Measurements from ENCODE around the gene EHMT1. TPM values are rescaled to one million over a fixed set of nuclear protein-coding genes. Genes with fewer than 3 reads are reported as not detected.
A peak's percentile ranks its signal among the peaks of the same experiment; 100 is the strongest.

EHMT1 gene
- total RNA-seq, 2 experiments from 2014 or later, result 80.6 to 87.8 TPM

DNA sequence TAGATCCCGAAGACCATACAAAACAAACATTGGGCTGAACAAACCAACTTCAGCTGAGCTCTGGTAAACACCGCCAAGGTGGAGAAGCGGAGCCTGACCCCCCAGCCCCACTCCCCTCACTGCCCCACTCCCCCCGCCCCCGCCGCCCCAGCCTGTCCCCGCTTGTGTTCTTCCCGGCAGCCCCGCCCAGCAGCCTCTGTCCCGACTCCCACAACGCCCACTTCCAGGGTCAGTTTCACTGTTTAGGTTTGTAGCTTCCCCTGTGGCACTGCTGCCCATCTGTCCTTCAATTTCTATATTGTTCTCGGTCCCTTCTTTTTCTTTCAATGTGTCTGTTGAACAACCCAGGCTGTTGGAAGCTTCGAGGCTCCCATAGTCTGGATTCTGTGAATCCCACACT is 146.7 kb downstream of the EHMT1 start:
- Mint-ChIP-seq H3K36me3 (ENCODE audit: low read depth) (peaks cover 89% of the 10 kb centered on the region), H3K4me3 (no peak overlapping the region), H3K4me1 (ENCODE audit: low read depth) (peaks cover 10% of the 10 kb centered on the region), H3K27me3 (no peaks in the 10 kb centered on the region), H3K27ac (no peak overlapping the region), H3K9me3 (no peaks in the 10 kb centered on the region)
- TF ChIP-seq, protein P1, sequence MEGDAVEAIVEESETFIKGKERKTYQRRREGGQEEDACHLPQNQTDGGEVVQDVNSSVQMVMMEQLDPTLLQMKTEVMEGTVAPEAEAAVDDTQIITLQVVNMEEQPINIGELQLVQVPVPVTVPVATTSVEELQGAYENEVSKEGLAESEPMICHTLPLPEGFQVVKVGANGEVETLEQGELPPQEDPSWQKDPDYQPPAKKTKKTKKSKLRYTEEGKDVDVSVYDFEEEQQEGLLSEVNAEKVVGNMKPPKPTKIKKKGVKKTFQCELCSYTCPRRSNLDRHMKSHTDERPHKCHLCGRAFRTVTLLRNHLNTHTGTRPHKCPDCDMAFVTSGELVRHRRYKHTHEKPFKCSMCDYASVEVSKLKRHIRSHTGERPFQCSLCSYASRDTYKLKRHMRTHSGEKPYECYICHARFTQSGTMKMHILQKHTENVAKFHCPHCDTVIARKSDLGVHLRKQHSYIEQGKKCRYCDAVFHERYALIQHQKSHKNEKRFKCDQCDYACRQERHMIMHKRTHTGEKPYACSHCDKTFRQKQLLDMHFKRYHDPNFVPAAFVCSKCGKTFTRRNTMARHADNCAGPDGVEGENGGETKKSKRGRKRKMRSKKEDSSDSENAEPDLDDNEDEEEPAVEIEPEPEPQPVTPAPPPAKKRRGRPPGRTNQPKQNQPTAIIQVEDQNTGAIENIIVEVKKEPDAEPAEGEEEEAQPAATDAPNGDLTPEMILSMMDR (IDR thresholded peaks at IDR 0.05), result no peak
- Histone ChIP-seq H3K4me1 (ENCODE audit: insufficient read depth, low read length) (peaks cover 11% of the 10 kb centered on the region), H3K36me3 (ENCODE audit: insufficient read depth, low read length) (peaks cover 62% of the 10 kb centered on the region), H3K27ac (ENCODE audit: low read depth in 1 of 2, low read length in 2 of 2) (no peak overlapping the region), H3K9me3 (ENCODE audit: control insufficient read depth in 1 of 2, insufficient read depth in 1 of 2, low read length in 2 of 2) (peaks cover 4 to 6% of the 10 kb centered on the region in 2 experiments), H3K4me3 (ENCODE audit: low read length) (no peak overlapping the region), H3K27me3 (ENCODE audit: control insufficient read depth in 1 of 2, insufficient read depth in 2 of 2, low read length in 2 of 2) (no peaks in the 10 kb centered on the region)
- intact Hi-C loops (cut with DNase I, micrococcal nuclease), result no loop called here
- DNase-seq, result no peak
- no peak for ATAC-seq (ENCODE audit: poor library complexity)
- POLR2A ChIA-PET, result no interaction called here
- CTCF ChIA-PET, result no interaction called here

DNA sequence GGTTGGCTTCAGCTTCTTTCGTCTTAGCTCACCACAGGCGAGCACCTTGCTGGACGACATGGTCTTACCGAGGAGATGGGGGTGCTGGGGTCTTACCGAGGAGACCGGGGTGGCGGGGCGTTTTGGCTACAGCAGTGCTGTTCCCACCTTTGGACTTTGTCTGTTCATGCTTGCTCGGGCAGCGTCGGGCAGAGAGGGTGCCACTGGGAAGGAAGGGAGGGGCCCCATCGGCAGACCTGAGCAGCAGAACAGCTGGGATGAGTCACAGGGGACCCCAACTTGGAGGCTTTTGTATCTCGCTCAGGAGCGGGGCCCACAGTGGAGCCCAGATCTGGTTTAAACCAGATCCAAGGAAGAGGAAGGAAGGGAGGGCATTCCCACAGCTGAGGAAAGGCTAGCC is 152.8 kb downstream of the EHMT1 start:
- Mint-ChIP-seq H3K36me3 (ENCODE audit: low read depth) (peaks cover 82% of the 10 kb centered on the region), H3K4me1 (ENCODE audit: low read depth) (peaks cover 5% of the 10 kb centered on the region), H3K4me3 (no peak overlapping the region), H3K27me3 (no peaks in the 10 kb centered on the region), H3K9me3 (no peaks in the 10 kb centered on the region), H3K27ac (no peak overlapping the region)
- ATAC-seq (ENCODE audit: poor library complexity), result no peak
- Histone ChIP-seq H3K4me1 (ENCODE audit: insufficient read depth, low read length) (peaks cover 4% of the 10 kb centered on the region), H3K27me3 (ENCODE audit: control insufficient read depth in 1 of 2, insufficient read depth in 2 of 2, low read length in 2 of 2) (no peaks in the 10 kb centered on the region), H3K27ac (ENCODE audit: low read depth in 1 of 2, low read length in 2 of 2) (peak overlapping the region in 1 of 2 donors; percentile 7), H3K4me3 (ENCODE audit: low read length) (no peak overlapping the region), H3K36me3 (ENCODE audit: insufficient read depth, low read length) (peaks cover 66% of the 10 kb centered on the region), H3K9me3 (ENCODE audit: control insufficient read depth in 1 of 2, insufficient read depth in 1 of 2, low read length in 2 of 2) (peaks cover 4 to 8% of the 10 kb centered on the region in 2 experiments)
- TF ChIP-seq, protein P1 (IDR thresholded peaks at IDR 0.05), result no peak
- no peak for DNase-seq
- CTCF ChIA-PET, result no interaction called here
- intact Hi-C loops (cut with DNase I, micrococcal nuclease), result no loop called here
- POLR2A ChIA-PET, result no interaction called here

DNA sequence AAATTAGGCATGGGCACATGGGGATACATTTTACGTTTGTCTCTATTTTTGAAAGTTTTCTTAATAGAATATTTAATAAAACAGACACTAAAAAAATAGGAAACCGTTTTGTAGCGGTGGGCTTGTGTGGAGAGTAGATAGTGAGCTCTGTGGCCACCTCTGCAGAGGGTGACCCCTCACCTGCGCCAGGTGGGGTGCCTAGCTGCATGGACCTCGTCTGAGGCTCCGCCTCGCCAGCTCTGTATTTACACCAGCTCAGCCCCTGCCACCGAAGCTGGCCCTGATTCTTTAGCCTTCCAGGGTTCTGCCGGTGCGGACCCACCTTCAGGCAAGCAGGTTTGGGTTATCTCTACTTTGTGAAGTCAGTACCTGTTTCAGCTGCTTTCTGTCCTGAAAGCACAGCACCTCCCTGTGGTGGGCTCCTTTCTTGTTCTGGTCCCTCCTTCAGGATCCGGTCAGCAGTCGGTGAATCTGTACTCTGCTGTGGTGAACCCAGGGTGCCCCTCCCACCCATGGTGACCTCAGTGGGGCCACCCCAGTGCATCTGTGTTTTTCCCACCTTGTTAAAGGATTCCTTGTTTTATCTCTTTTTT is 153.6 kb downstream of the EHMT1 start:
- peak in 2 of 14 experiments; percentile 13 to 14 for DNase-seq
- intact Hi-C loops (cut with DNase I, micrococcal nuclease), result loop anchor here in 1 of 2 experiments (1.0 kb wide), 1 partner anchor 101 kb away; no protein-coding TSS in a partner anchor
- Mint-ChIP-seq H3K36me3 (ENCODE audit: low read depth) (peaks cover 83% of the 10 kb centered on the region), H3K9me3 (no peaks in the 10 kb centered on the region), H3K4me3 (no peak overlapping the region), H3K27me3 (no peaks in the 10 kb centered on the region), H3K4me1 (ENCODE audit: low read depth) (peaks cover 5% of the 10 kb centered on the region), H3K27ac (no peak overlapping the region)
- no peak overlapping the region for H3K4me3 ChIP-seq (ENCODE audit: low read length)
- no peak overlapping the region for H3K27ac ChIP-seq (ENCODE audit: low read depth in 1 of 2, low read length in 2 of 2)
- peaks cover 4 to 8% of the 10 kb centered on the region in 2 experiments for H3K9me3 ChIP-seq (ENCODE audit: control insufficient read depth in 1 of 2, insufficient read depth in 1 of 2, low read length in 2 of 2)
- CTCF ChIA-PET, result interaction anchor here (1.3 kb wide), 1 partner anchor 100 kb away, joined by 4 read pairs; no protein-coding TSS in a partner anchor
- POLR2A ChIA-PET, result no interaction called here
- peaks cover 71% of the 10 kb centered on the region for H3K36me3 ChIP-seq (ENCODE audit: insufficient read depth, low read length)
- H3K27me3 ChIP-seq (ENCODE audit: control insufficient read depth in 1 of 2, insufficient read depth in 2 of 2, low read length in 2 of 2), result no peaks in the 10 kb centered on the region
- no peak for ATAC-seq (ENCODE audit: poor library complexity)
- TF ChIP-seq, protein P1 (IDR thresholded peaks at IDR 0.05), result no peak
- peaks cover 4% of the 10 kb centered on the region for H3K4me1 ChIP-seq (ENCODE audit: insufficient read depth, low read length)

All from CD4-positive, alpha-beta T cell (primary cell).